ENCODE data around the gene GSTO1.

GRCh38 chr10:104268405-104268712 is 13.7 kb downstream of the GSTO1 start:
- no peak for TF ChIP-seq POLR2A (IDR thresholded peaks at IDR 0.05; ENCODE audit: low read depth, low read length)
- no peak for TF ChIP-seq TAF1 (IDR thresholded peaks at IDR 0.05; ENCODE audit: borderline replicate concordance, low read depth, low read length)
